GM21526 (cell line): ENCODE measurements around the gene ITPKA.

Experiments used
- ATAC-seq: cut with Tn5 transposase; IDR thresholded peaks from one replicate; pipeline ENCODE4 v1.9.1; 2021; ENCODE audit warnings: moderate library complexity; ENCODE audit not compliant: unreplicated experiment, low FRiP score

Gene ITPKA

DNA sequence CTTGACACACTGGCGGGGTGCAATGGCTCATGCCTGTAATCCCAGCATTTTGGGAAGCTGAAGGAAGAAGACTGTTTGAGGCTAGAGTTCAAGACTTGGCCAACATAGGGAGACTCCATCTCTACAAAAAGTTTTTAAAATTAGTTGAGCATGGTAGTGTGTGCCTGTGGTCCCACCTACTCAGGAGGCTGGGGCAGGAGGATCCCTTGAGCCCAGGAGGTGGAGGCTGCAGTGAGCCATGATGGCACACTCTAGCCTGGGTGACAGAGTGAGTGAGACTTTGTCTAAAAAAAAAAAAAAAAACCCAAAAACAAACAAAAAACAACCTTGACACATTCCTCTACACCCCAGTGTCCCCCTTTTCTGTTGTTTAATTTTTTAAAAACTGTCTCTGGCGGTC lies 4.0 kb upstream of the ITPKA start:
- ATAC-seq: no peak

DNA sequence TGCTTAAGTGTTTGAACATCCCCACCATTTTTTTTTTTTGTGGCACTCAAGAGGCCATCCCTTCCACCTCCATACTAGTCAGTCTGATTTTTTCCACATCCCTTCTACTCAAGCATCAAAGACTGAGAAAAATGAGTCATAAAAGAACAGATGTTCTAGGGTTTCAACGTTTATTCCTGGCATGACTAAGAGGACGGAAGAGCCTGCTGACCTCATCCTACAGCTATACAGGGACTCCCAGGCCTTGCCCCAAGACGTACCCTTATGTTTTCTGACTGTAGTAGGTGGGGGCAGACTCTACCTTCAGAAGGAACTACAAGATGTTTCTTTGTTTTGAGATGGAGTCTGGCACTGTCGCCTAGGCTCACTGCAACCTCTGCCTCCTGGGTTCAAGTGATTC lies 3.3 kb upstream of the ITPKA start:
- no peak for ATAC-seq

- no peak for ATAC-seq
These were observed 1.8 kb upstream of the ITPKA start for GRCh38 chr15:41491889-41492288.

- ATAC-seq: no peak
These were observed 973 bp upstream of the ITPKA start for GRCh38 chr15:41492597-41493204.

GRCh38 chr15:41493902-41494189 lies 172 bp downstream of the ITPKA start:
- no peak for ATAC-seq

DNA sequence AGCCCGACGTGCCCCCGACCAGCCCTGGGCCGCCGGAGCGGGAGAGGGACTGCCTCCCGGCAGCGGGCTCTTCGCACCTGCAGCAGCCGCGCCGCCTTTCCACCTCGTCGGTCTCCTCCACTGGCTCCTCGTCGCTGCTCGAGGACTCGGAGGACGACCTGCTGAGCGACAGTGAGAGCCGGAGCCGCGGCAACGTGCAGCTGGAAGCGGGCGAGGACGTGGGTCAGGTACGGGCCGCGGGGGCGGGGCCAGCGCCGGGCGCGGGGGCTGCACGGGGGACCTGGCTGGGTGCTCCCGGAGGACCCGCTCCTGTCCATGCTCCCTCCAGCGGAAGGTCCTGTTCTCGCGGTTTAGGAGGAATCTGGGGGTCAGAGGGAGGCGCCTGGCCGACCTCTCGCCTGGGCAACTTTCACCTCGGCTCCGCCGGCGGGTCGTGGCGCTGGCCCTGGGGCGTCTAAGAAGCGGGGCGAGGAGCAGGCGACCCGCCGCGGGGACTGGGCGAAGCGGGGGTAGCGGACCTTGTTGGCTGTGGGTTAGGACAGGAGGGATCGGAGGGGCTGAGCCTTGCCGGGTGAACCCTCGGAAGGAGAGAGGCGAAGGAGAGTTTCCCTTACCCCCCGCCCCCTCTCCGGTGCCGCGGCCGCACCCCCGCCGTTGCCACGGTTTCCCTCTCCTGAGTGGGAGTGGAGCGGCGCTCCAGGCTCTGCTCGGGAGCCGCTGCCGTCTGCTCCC lies 682 bp downstream of the ITPKA start:
- ATAC-seq: peak; percentile 10

GRCh38 chr15:41494922-41495735 lies 1.5 kb downstream of the ITPKA start:
- ATAC-seq: no peak

DNA sequence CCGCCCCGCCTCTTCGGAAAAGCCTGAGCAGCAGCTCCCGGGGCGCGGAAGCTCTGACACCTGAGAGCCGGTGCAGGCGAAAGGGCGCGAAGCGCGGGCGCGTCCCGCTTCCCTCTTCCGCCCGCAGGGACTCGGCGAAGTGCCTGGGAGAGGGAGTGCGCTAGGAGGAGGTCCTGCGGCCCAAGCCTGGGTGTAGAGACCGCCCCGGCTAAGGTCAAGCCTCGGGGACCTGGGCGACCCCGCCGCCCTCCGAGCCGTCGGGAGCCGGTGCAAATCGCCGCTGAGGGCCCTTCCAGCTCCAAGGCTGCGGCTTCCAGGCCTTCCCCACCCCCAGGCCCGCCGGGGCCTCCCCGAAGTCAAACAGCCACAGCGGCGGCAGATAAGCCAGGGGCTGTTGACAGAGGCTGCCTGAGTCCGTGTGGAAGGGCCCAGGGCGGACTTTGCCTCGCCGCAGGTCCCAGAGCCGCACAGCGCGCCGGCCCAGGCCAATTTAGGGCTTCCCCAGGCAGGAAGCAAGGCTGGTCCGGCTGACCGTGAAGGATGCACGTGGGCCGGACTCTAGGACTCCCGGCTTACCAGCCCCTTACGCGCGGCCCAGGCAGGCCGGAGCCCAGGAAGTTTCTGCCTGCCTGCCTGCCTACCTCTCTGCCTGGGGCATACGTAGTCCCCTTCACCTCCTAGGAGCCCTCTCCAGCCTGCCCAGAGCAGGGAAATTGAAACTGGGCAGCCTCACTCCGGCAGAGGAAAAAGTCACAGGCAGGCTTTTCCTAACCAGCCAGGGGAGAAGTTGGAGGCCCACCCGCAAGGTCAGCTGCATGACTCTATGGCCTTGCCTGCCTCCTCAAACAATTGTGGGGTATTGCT lies 2.3 kb downstream of the ITPKA start:
- ATAC-seq: no peak

DNA sequence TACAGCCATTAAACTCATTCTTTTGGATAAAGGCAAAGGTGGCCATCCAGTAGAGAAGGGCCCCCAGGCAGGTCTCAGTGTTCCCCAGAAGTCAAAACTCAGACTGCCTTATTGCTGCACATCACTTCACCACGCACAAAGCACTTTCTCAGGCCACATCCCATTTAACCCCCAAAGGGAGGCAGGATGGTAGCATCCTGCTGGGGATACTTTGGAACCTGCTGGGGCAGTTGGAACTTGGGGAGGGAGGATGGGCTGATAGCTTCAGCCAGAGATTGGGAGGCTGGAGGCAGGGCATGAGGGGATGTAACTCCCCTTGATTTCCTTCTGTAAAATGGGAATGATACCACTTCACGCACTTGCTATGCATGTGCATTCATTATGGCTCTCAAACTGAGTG lies 5.0 kb downstream of the ITPKA start:
- no peak for ATAC-seq

DNA sequence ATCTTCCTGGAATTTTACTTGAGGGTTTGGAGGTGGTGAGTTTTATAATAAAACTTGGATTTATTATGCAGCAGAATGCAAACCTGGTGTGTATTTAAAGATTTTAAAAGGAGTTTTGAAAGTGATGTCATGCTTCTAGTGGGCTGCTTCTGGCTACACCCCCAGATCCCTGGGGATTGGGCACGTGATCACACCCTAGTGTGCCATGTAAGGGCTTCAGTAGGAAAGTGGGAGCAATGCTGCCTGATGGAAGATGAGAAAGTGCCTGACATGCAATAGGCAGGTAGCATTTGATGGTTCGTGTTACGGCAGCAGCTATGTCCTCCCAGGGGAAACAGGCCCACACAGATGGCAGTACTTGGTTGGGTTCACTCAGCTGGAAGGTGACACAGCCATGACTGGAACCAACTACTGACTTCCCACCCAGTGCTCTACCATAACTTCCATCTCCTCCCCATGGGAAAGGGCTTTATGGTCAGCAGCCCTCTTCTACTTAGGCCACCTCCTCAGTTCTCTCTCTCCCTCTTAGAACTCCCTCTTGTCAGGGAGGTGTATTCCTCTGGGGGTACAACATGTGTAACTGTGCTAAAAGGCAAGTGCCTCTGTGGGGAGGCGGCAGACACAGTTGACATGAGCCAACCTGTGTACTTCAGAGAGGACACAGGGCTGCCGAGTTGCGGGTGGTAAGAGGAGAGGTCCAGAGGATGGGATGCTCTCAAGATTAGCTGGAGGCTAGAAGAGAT lies 5.6 kb downstream of the ITPKA start:
- no peak for ATAC-seq

GRCh38 chr15:41501191-41501917 lies 7.7 kb downstream of the ITPKA start:
- no peak for ATAC-seq

DNA sequence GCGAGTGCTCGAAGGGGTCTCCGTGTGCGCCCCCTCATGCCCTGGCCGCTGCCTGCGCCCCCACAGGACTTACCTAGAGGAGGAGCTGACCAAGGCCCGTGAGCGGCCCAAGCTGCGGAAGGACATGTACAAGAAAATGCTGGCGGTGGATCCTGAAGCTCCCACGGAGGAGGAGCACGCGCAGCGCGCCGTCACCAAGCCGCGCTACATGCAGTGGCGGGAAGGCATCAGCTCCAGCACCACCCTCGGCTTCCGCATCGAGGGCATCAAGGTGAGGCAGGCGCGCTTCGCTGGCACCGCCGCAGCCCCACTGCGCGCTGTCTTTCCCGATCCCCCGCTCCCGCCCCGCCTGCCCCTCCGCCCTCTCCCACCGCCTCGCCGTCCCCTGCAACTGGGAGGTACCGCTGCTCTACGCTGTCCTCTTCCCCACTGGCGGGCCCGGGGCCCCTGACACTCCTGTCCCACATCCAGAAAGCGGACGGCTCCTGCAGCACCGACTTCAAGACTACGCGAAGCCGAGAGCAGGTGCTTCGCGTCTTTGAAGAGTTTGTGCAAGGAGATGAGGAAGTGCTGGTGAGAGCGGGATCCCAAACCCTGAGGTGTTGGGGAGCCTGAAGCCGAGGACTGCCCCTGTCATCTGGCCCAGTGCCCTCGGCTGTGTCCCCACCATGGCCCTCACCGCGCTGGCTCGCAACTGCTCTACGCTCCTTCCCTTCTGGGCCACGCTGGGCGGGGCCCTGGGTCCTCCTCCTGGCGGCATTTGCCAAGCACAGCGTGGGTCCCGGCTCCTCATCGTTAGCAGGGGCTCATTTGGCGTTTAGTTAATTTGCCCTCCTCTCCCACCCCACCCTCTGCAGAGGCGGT lies 8.5 kb downstream of the ITPKA start:
- no peak for ATAC-seq

- ATAC-seq: no peak
These were observed 9.4 kb downstream of the ITPKA start for GRCh38 chr15:41502795-41503668.

GRCh38 chr15:41503669-41504010 lies 10.0 kb downstream of the ITPKA start:
- ATAC-seq: no peak

DNA sequence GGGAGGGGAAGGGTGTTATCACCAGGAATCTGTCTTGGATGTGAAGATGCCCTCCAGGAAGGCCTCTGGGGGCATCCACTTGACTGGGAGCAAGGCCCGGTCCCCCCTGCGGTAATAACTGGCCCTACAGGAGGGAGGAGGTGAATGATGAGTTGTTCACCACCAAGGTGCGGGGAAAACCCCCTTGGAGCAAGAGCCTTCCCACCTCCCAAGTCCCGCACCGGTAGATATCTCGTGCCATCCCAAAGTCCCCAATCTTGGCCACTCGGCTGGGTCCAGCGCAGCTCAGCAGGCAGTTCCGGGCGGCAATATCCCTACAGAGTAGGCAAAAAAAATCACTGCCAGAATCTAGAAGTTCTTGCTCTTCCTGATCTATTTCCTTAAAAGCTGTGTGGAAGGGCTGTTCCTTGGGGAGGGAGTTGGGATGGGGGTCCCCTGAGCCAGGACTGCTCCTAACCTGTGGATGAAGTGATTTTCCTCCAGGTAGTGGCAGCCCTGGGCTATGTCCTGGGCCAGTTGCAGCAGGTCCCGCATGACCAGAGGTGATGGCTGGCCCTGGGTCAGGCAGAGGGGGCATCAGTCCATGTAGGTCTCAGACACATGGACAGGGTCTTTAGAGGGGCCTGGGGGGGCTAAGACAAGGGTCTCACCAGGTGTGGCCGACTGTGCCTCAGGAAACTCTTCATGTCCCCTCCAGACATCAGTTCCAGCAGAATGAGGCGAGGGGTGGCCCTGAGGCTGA lies 11.2 kb downstream of the ITPKA start:
- no peak for ATAC-seq

DNA sequence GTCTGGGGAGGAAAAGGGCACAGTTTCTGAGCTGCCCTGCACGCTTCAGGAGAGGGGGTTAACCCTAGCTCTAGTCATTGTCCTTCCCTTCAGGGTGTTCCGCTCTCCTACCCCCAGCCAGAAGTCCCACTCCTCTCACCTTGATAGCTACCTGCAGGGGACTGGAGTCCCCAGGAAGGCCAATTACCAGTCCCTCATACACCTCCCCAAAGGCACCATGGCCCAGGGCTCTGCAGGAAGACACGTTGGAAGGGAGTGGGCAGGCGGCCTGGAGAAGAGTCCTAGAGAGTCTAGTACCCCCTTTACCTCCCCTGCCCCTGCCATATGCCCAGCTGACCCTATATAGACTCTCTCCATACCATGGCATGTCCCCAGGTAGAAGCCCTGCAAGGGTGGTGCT lies 12.1 kb downstream of the ITPKA start:
- no peak for ATAC-seq

GRCh38 chr15:41506796-41507341 lies 13.2 kb downstream of the ITPKA start:
- ATAC-seq: no peak
